Measurements from ENCODE around the gene CAMK1D.

- TF ChIP-seq CTCF (IDR thresholded peaks at IDR 0.05) (no peak), POLR2A (IDR thresholded peaks at IDR 0.05) (no peak)
These were observed 490.7 kb downstream of the CAMK1D start for GRCh38 chr10:12839941-12840611.

Data from right lobe of liver (tissue), 4 donors.